GM21423 (cell line): ENCODE data around the gene PDE6B.
"Not testable (repeated sequence)": the region's sequence is repeated elsewhere in the genome, so short reads cannot be mapped to it uniquely, and the experiment has no call there.

Experiments used
- ATAC-seq: cut with Tn5 transposase; IDR thresholded peaks from one replicate; pipeline ENCODE4 v1.9.1; 2021; ENCODE audit warnings: mild to moderate bottlenecking, moderate library complexity; ENCODE audit not compliant: unreplicated experiment

Gene PDE6B

DNA sequence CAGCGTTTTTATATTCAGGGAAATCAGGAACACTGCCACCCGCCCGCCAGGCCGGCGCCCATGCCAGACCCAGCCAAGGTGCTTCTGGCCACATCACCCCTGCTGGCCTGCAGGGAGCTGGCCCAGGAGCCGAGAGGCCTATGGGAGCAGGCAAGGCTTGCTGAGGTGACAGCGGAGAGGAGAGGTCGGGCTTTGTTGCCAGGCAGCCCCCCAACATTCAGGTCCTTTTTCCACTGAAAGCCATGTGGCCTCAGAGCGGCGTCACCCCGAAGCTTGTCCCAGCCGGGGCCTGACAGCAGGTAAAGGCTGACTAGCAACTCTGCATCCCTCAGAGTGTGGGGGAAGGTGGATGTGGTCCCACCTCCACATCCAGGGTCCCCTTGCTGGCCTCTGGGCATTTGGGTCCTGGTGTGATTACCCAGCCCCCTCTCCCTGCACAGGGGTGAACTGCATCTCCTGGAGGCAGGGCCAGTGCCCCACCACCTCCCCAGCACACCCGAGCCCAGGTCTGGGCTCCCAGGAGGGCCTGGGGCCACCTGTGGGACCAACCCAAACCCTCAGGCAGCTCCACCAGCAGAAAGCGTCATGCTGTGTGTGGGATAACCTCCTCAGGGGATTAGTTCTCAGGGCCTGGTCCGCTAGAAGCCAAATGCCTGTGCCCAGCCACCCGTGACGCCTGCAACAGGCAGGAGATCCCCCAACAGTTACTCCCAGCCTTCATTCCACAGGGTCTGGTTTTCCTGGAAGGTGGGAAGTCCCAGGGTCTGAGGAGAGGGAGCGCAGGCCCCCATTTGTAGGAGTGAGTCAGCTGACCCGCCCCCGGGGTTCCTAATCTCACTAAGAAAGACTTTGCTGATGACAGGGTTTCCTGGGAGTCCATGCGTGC, at the start of gene PDE6B:
TSS of gene PDE6B (plus strand) at position 869 of the 886 bp plus-strand sequence. CDS start 54 bp downstream, outside the sequence.
- no peak for ATAC-seq

DNA sequence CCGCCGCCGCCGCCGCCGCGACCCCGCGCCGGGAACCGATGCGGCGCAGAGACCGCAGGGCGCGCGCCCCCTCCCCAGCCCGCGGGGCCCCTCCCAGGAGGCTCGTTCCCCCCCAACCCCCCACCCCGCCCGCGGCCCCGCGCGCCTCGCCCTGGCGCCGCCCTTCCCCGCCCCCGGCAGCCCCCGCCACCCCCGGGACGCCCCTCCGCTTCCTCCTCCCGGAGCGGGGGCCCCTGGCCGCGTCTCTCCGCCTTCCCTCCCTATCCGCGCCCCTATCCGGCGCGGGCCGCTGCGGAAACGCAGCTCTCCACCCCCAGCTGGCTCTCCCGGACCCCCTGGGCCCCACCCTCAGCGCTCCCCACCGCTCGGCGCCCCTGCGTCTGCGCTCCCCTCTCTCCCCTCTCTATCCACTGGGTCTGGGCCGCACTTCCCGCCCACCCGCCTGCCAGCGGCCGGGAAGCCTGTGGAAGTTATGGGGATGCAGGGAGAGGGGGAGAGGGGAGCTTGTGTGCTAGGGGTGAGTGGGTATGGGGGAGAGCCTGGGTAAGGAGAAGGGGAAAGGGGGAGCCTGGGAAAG, 49.0 kb upstream of the PDE6B start, which contains the start of gene TMEM271:
TSS of gene TMEM271 (minus strand) at position 51 of the 577 bp plus-strand sequence. CDS start 233 bp downstream, outside the sequence.
- ATAC-seq = no peak

DNA sequence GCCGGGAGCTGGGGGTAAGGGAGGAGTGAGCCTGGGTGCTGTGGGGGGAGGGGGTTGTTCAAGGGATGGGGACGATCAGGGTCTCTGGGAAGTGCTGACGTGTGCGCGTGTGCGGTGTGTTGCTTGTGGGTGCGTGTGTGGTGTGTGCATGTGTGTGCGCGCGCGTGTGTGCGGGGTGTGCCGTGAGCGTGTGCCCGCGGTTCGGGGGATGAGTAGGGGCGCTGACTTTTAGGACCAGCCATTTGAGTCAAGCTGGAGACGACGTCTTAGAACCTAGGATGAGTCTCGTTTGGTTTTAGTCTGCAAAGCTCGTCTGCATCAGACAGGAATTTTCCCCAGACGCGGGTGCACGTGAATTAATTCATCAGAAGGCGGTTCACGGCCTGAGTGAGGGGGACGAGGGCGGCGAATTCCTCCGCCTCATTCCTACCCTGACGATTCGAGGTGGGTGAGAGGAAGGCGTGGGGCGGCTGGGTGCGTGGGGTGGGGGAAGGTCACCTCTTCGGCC, 48.3 kb upstream of the PDE6B start:
- ATAC-seq = no peak

DNA sequence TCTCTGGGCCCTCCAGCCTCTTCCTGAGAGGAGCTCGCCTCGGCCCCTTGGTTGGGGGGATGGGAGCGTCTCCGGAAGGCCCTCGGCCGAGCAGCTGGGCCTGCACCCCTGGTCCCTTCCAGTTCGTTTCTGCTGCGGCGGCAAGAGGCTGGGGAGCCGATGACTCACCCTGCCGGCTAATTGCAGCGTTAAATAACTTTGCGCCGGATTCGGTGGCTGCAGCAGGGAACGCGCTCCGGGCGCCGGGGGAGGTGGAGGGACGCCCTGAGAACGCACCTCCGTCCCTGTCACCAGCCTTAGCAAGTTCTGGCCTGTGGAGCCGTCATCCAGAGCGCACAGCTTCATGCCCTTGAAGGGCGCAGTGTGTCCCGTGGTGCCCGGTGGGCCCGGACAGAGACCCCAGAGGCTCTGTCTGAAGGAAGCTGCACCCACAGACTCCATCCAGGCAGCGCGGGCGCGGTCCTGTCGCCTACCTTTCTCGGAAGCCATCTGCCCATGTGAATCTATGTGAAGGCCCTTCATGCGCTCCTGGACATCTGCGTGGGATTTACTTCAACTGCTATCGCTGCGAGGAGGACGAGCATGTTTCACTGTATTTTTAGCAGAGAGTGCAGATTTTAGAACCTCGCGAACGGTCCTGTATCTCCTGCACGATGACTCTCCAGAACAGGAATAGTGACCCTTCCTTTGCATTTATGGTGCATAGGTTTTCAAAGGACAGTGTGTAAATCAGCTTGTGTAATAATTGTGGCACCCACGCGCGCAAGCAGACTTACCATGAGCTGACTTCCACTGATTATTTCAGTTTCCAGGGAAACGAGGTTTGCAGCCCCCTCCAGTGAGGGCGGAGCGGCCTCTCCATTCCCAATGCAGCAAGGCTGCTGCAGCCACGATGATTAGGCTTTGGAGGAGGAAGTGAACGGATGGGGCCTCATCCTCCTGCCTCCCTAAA, 47.6 kb upstream of the PDE6B start:
- no peak for ATAC-seq

DNA sequence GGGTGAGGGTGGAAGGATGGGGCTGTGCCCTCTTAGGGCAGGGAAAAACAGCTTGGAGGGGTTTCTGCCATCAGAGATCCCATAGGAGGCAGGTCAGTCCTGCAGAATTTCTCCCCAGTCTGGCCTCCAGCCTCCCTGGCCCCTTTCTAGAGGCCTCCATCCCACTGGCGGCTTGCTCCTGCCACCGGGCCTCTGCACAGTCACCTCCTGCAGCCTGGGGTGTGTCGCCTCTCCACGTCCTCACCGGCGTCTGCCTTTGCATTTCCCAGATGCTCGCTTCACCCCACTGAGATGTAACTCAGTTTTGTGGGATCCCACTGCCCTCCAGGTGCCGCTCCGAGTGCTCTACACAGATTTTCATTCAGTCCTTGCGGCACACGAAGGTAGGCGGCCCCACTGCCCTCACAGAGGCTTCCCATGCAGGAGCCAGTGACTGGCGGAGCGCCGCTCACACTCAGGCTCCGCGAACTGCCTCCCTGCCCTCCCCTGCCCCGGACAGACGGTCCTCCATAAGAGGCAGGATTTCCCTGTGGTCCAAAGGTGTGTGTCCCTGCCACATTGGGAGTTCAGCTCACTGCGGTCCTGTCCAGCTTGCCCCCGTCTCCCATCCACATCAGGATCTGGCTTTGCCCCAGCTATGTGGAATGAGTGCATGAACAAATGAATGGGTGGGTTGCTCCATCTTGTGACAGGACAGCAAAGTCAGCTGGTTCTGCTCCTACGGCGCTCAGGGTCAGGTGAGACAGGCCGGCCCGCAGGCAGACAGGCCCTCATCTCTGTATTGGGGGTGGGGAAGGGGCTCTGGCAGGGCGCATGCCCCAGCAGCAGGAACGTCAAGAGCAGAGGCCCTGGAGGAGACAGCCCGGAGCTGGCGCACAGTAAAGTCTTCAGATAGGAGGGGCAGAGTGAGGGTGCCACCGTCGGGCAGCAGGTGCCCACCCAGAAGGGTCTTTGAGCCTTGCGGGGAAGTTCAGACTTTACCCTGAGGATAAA, 46.6 kb upstream of the PDE6B start:
- ATAC-seq = no peak

DNA sequence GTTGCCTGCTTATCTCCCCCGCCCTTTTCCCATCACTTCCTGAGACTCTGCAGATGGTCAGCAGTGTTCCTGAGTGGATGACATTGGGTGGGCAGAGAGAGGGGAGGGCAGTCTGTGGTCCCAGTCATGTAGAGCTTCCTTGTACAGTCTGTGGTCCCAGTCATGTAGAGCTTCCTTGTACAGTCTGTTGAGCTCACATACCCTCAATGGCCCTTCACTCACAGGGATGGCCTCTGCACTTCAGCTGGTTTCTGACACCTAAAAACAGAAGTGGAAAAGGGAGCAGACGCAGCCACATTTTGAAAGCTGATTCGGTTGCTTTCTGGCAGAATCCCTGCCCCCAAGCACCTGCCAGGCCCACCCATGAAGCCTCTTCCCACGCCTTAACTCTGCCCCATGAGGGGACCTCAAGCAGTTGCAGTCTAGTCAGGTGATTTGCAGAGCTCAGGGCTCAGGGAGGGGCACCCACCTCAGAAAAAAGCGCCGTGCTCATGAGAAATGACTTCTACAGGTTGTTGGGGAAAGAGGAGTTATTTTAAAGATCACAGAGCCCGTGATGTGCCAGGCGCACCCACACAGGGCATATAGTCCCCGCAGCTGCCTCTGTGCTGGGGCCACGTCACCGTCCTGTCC, 45.7 kb upstream of the PDE6B start:
- ATAC-seq = no peak

DNA sequence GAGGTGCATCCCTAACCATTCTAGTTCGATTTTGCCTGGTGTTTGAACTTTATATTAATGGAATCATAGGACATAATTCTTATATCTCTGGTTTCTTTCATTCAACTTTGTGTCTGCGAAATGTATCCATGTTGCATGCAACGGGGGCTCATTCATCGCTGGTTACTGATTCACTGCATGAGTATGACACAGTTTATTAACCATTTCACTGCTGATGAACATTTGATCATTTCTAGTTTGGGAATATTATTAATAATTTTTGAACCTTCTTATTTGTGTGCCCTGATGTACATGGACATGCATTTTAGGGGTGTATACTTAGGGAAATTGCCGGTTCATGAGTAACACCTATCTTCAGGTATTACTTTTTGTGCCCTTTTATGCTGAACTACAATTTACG, 44.2 kb upstream of the PDE6B start:
- ATAC-seq = no peak

DNA sequence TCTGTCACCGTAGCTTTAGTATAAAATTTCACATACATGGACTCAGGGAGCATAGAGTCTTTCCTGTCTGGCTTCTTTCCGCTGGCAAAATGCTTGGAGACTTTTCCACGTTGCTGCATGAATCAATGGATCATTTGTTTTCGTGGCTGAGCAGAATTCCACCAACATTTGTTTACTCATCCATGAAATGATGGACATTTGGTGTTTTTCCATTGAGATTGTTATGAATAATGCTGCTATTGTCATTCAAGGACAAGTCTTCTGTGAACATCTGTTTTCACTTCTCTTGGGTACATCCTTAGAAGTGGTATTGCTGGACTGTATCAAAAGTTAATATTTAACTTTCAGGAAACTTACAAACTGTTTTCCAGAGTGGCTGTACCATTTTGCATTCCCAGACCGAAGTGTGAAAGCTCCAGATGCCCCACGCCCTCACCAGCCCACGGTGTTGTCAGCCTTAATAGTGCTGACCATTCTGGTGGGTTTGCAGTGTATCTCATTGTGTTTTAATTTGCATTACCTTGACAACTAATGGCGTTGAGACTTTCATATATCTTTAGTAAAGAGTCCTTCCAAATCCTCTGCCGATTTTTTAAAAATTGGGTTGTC, 43.5 kb upstream of the PDE6B start:
- ATAC-seq = no peak

DNA sequence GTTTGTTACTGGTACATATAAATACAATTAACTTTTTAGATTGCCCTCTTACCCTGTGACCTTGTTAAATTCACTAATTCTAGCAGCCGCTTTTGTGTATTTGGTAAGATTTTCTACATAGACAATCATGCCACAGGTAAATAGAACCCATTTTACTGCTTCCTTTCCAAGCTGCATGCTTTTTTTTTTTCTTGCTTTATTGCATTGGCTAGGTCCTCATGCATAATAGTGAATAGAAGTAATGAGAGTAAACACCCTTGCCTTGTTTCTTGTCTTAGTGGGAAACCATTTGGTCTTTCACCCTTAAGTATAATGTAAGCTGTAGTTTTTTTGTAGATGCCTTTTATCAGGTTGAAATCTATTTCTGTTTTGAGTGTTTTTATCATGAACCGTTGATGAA, 41.6 kb upstream of the PDE6B start:
- ATAC-seq = no peak

DNA sequence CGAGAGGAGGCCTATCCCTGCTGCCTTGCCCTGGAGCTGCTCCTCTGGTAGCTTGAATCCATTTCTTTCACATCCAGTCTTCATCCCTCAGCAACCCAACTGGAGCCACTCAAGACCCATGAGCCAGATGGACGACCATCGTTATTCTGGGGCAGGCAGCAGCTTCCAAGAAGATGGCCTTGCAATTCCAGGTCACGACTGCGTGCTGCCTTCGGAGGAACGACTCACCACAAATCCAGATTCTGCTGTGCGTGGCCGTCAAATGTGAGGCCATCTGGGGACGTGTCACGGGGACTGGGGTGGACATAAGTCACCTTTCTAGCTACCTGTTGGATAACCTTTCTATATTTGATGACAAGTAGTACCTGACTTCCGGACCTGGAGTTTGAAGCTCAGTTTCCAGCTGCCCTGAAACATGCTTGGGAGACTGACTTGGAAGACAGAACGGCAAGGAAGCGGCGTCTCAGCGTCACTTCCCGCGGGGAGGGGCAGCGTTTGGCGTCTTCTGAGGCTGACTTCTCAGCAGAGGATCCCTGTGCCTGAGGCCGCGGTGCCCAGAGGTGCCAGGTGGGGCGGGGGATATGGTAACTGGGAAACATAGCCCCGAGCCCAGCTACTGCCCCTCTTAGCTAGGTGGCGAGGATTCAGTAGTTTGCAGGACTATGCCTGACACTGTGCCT, 37.6 kb upstream of the PDE6B start:
- no peak for ATAC-seq

DNA sequence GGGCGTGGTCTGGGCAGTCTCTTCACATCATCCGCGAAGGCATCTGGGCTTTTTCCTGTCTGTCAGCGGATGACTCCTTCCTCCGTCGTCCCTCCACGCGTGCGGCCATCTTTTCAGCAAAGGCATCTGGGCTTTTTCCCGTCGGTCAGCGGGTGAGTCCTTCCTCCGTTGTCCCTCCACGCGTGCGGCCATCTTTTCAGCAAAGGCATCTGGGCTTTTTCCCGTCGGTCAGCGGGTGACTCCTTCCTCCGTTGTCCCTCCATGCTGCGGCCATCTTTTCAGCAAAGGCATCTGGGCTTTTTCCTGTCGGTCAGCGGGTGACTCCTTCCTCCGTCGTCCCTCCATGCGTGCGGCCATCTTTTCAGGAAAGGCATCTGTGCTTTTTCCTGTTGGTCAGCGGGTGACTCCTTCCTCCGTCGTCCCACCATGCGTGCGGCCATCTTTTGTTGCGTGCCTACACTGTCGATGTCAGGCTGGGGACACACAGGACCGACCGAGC, 37.0 kb upstream of the PDE6B start:
- no peak for ATAC-seq

DNA sequence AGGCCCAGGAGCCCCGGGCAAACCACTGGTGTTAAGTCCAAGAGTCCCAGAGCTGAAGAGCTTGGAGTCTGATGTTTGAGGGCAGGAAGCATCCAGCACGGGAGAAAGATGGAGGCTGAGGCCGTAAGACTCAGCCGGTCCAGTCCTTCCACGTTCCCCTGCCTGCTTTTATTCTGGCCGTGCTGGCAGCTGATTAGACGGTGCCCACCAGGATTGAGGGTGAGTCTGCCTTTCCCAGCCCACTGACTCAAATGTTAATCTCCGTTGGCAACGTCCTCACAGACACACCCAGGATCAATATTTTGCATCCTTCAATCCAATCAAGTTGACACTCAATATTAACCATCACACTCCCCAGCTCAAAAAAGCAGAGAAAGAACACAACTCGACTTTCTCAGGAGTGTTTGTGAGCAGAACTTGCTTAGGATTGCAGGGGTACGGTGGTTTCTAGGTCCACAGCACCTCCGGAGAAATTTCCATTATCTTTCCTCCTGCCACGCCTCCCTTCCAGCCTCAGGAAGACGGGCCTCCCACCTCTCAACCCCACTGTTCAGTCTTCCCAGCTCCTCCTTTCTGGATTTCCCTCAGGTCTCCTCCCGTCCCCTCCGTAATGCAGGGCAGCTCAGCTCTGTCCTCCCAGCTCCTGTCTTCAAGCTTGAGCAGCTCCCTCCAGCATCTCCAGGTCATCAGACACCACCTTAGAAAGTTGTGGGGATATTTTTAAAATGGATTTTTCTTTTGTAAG, 36.0 kb upstream of the PDE6B start:
- ATAC-seq = no peak

DNA sequence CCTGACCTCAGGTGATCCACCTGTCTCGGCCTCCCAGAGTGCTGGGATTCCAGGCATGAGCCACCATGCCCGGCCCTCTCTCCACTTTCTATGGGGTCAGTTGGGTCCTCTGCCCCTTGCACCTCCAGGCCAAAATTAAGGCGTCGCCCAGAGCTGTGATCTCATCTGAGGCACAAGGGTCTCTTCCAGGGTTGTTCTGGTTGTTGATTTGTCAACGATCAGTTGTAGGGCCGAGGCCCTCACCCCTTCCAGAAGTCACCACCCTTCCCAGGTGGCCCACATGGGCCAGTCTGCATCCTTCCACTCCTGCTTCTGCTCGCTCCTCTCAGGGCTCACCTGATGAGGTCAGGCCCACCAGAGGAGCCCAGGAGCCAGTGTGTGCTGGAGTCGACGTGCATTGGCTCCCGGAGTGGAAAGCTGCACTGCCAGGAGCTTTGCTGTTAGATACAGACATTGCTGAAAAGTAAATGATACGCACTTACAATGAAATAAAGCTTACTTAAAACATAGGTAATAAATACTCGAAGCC, 35.0 kb upstream of the PDE6B start:
- ATAC-seq = no peak

DNA sequence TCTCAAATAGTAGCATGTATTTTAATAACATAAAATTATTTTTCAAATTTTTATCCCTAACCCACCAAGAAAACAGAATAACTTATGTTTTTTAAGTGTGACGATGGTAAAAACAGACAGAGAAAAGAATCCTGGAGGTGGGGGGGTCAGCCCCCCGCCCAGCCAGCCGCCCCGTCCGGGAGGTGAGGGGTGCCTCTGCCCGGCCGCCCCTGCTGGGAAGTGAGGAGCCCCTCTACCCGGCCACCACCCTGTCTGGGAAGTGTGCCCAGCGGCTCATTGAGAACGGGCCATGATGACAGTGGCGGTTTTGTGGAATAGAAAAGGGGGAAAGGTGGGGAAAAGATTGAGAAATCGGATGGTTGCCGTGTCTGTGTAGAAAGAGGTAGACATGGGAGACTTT, 33.2 kb upstream of the PDE6B start:
- ATAC-seq = not testable (repeated sequence)

DNA sequence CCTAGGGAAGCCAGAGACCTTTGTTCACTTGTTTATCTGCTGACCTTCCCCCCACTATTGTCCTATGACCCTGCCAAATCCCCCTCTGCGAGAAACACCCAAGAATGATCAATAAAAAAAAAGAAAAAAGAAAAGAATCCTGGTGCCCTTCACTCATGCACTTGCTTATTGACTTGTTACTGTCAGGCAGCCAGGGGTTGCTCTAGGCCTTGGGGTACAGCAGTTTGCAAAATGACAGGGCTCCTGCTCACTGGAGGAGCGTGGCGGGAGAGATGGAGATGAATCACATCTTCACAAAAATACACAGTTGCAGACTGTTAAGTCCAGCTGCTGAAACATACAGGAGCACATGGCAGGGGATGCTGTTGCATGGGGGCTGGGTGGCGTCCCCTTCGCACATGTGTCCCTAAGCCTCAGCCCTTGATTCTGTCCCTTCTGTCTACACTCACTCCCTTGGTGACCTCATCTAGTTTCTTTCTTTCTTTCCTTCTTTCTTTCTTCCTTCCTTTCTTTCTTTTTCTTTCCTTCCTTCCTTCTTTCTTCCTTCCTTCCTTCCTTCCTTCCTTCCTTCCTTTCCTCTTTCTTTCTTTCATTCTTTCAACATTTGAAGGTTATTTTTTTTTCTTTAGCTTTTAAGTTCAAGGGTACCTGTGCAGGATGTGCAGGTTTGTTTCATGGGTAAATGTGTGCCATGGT, 32.4 kb upstream of the PDE6B start:
- no peak for ATAC-seq

DNA sequence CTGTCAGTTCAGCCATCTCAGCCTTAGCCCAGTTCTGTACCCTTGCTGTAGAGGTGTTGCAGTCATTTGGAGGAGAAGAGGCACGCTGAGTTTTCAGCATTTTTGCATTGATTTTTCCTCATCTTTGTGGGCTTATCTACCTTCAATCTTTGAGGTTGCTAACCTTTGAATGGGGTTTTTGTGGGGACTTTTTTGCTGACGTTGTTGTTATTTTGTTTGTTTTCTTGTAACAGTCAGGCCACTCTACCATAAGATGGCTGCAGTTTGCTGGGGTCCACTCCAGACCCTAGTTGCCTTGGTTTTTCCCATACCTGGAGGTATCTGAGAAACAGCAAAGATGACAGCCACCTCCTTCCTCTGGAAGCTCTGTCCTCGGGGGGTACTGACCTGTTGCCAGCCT, 26.4 kb upstream of the PDE6B start:
- ATAC-seq = no peak

DNA sequence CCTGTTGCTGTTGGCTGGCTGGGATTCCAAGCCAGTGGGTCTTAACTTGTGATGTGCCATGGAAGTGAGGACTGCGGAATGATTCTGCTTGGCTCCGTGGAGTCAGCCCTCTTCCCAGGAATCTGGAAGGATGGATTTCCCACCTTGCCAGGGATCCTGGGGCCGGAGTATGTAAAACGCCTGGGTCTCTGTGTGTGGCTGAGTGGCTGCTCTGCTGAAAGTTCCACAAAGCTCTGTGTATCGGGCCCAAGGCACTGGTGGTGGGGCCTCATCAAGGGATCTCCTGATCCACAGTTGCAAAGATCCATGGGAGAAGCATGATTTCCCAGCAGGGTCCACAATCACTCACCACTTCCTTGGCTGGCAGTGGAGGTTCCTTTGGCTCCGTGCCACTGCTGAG, 25.2 kb upstream of the PDE6B start:
- no peak for ATAC-seq
